Raji (cell line): ENCODE data around the gene PXMP4.

Experiments used
- POLR2A ChIP-seq: IDR thresholded peaks from 2 replicates; pipeline ENCODE4 v1.6.1; 2011; ENCODE audit warnings: low read depth, low read length, control low read depth; ENCODE audit not compliant: insufficient read depth

The PXMP4 gene

GRCh38 chr20:33669873-33670640 is 50.1 kb downstream of the PXMP4 start:
- no peak for TF ChIP-seq POLR2A

DNA sequence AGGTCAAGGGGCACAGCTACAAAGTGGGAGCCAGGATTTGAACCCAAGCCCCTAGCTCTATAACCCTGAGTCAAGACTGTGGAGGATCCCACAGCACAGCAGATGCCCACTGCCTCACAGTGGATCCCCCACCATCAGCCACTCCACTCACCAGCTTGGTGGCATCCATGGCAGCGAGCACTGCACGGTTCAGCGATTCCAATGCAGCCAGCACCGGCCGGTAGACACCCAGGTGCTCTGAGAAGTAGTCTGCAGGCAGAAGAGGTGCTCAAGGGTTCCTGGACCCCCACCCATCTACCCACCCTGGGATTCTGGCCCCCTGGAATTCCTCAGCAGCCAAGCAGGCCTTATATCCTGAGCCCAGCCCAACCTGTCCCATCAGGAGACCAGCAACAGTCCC is 50.9 kb downstream of the PXMP4 start:
- TF ChIP-seq POLR2A = peak; percentile 25; the same call in 1 of the 2 replicates

- TF ChIP-seq POLR2A = no peak; the same call in 1 of the 2 replicates
Observed at GRCh38 chr20:33668466-33669155, 51.5 kb downstream of the PXMP4 start.

GRCh38 chr20:33667676-33668465 is 52.2 kb downstream of the PXMP4 start:
- peak; percentile 57; the same call in 1 of the 2 replicates for TF ChIP-seq POLR2A

- TF ChIP-seq POLR2A = no peak
Observed at GRCh38 chr20:33667245-33667675, 52.9 kb downstream of the PXMP4 start.

- TF ChIP-seq POLR2A = peak; percentile 96
Observed at GRCh38 chr20:33666293-33667244, 53.5 kb downstream of the PXMP4 start, which contains the start of gene ACTL10. Gene ACTL10, plus strand, starts transcription at chr20:33666943. Its CDS starts 555 bp downstream, at chr20:33667498.

DNA sequence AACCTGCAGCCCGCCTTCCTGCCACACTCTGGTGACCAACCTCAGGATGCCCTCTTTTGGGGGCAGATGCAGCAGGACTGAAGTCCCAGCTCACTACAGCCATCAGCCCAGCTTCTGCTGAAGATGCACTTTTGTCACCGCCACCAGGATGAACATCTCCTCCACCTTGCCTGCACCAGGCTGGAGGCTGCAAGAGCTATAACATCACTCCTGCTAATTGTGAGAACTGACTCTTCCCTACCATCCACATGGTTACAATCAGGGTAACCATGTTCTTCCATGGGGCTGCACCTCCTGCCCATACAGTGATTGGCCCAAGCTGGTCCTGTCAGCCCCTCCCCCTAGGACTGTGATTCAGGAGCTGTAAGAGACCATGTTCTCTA is 55.4 kb downstream of the PXMP4 start:
- TF ChIP-seq POLR2A = no peak

DNA sequence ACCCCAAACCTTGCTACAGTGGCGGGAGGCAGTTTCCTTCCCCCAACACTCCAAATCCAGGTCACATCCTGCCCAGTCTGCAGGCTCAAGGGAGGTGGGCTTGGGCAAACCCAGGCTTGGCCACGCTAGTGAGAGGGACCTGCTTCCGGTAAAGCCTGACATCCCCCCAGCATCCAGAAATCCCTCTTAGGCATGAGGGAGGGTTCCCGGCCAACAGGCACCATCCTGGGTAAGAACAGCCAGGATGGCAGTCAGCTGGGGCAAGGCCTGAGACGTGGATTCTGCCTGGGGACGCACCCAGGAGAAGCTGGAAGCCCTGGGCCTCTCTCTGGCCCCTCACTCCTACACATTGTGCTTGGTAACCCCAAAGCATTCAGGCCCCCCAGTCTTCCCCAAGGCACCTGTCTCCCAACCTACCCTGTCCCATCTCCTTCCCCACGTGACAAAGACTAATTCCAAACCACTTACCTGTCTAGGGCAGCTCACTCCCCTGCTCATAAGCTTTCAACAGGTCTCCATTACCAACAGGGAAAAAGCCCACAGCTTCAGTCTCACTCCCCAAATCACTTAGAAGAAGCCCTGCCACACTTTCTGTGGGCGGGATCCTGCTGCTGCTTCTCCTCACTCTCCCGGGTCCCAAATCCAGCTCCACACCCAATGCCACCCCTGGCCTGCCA is 55.9 kb downstream of the PXMP4 start:
- no peak for TF ChIP-seq POLR2A

DNA sequence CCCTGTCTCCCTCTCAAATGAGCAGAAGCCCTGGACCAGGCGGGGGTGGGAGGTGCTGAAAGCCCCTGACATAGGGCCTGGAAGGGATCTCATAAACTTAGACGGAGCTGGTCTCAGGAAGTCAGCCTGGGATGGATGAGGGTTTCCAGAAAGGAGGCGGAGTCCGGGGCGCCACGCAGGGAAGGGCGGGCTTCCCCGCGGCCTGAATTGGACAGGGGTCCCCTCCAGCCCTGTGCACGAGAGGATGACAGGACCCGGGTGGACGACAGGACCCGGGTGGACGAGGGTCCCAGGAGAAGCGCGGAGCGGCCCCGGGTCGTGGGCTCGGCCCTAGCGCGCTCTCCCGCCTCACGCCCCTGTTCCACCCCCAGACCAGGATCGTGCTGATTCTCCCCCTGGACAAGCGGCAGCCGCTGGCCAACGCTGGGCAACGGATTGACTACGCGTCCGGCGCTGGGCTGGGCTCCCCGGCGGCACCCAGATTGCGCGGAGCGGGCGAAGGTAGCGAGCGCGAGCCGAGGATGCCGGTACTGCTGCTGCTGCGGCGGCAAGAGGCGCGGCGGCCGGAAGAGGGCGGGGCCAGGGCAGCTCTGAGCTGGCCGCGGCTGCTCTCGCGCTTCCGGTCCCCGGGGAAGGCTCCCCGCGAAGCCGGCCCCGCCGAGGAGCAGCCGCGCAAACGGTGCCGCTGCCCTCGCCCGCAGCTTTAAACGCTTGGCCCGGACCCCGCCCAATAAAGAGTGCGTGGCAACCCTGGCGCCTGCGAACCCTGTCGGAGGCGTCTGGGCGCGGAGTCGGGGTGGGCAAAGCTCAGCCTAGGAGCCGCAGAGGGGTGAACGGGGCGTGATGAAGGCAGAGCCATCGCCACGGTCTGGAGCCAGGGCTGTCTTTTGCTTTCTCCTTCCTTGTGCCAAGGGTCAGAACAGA is 56.7 kb downstream of the PXMP4 start:
- peak; percentile 86 for TF ChIP-seq POLR2A

DNA sequence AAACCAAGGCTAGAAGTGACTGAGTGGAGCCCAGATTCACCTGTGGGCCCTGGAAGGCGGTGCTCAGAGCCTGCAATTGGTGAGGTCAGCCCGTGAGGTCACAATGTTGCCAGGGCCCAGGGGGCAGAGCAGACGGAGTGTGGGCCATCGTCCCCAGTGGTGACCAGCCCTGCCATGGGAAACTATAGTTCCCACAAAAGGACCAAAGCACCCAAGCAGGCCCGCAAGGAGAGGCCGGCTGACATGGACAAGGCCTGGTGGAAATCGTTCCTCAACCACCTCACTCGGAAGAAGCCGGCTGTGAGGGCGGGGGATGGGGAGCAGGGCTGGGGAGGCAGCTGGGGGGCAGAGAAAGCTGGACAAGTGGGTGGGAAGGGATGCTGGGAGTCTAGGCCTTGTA is 57.9 kb downstream of the PXMP4 start, which contains the start of gene C20orf144:
Gene C20orf144, plus strand, starts transcription at position 156 of the 400 bp plus-strand sequence. Its CDS starts 19 bp downstream, at position 175.
- no peak for TF ChIP-seq POLR2A

DNA sequence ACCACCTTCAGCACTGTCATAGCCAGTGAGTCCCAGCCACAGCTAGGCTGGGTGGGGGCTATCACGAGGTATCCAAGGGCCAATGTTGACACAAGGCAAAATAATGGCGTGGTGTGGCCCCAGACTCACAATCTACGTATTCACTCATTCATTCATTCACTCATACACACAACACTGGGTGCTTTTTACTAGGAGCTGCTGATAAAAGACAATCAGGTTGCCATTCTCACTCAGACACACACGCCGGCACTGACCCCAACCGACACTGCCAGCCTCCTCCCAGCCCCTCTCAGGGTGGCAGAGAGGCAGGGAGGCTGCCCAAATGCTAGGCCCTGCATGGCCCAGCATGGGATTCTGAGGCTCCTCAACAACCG is 59.4 kb downstream of the PXMP4 start:
- no peak for TF ChIP-seq POLR2A

DNA sequence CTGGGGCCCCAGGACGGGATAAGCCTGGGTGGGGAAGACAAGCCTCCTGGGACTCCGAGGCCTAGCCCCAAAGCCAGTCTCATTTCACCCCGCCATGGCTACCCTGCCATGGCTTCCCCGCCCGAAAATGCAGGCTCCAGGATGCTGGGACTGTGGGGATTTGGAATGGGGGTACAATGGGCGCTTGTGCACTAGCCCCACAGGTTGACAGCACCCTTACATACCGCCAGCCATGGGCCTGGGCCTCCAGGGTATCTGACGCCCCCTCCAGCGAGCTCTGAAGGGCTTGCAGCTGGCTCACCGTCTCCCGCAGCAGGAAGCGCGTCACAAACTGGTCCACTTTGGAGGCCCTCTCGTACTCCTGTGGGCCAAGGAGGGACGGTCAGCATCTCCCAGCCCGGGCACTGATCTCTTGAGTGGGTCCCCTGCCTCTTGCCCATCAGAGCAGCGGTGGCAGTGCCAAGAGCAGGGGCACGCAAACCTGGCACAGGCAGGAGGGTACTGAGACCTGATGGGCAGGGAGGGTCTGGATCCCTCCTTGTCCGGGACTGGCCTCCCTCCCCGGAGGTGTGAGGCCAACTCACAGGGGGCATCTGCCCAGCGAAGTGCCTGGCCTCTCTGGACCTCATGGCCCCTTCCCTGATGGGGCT is 60.0 kb downstream of the PXMP4 start:
- TF ChIP-seq POLR2A = no peak
